ENCODE results near the gene SLCO3A1.

Gene SLCO3A1

GRCh38 chr15:91853511-91853947 lies at the start of gene SLCO3A1:
SLCO3A1 (plus strand) TSS chr15:91853708.
- DNase-seq, result peak; percentile 52

- no peak for DNase-seq
Measured at GRCh38 chr15:91807122-91807521, 46.4 kb upstream of the SLCO3A1 start.

- no peak for DNase-seq
Measured at GRCh38 chr15:91813924-91814323, 39.6 kb upstream of the SLCO3A1 start.

GRCh38 chr15:91816942-91817341 lies 36.6 kb upstream of the SLCO3A1 start:
- no peak for DNase-seq

GRCh38 chr15:91821458-91821857 lies 32.0 kb upstream of the SLCO3A1 start:
- DNase-seq, result no peak

GRCh38 chr15:91824256-91824655 lies 29.3 kb upstream of the SLCO3A1 start:
- no peak for DNase-seq

- DNase-seq, result no peak
Measured at GRCh38 chr15:91826443-91826842, 27.1 kb upstream of the SLCO3A1 start.

- no peak for DNase-seq
Measured at GRCh38 chr15:91833056-91833455, 20.5 kb upstream of the SLCO3A1 start.

GRCh38 chr15:91839867-91840266 lies 13.6 kb upstream of the SLCO3A1 start:
- no peak for DNase-seq

- DNase-seq, result no peak
Measured at GRCh38 chr15:91841861-91842260, 11.6 kb upstream of the SLCO3A1 start.

- no peak for DNase-seq
Measured at GRCh38 chr15:91844341-91844740, 9.2 kb upstream of the SLCO3A1 start.

- no peak for DNase-seq
Measured at GRCh38 chr15:91844928-91845327, 8.6 kb upstream of the SLCO3A1 start.

- no peak for DNase-seq
Measured at GRCh38 chr15:91845720-91846119, 7.8 kb upstream of the SLCO3A1 start.

GRCh38 chr15:91849180-91849579 lies 4.3 kb upstream of the SLCO3A1 start:
- no peak for DNase-seq

GRCh38 chr15:91849749-91850161 lies 3.8 kb upstream of the SLCO3A1 start:
- DNase-seq, result peak; percentile 62

- peak; percentile 73 for DNase-seq
Measured at GRCh38 chr15:91852741-91853510, 582 bp upstream of the SLCO3A1 start.

- DNase-seq, result peak; percentile 50
Measured at GRCh38 chr15:91853948-91854638, 585 bp downstream of the SLCO3A1 start.

- no peak for DNase-seq
Measured at GRCh38 chr15:91854639-91854990, 1.1 kb downstream of the SLCO3A1 start.

GRCh38 chr15:91855241-91855640 lies 1.7 kb downstream of the SLCO3A1 start:
- DNase-seq, result no peak

GRCh38 chr15:91855684-91856489 lies 2.4 kb downstream of the SLCO3A1 start:
- no peak for DNase-seq

GRCh38 chr15:91857224-91857585 lies 3.7 kb downstream of the SLCO3A1 start:
- DNase-seq, result no peak

GRCh38 chr15:91857772-91858171 lies 4.3 kb downstream of the SLCO3A1 start:
- DNase-seq, result no peak

GRCh38 chr15:91860498-91860897 lies 7.0 kb downstream of the SLCO3A1 start:
- DNase-seq, result no peak

- DNase-seq, result no peak
Measured at GRCh38 chr15:91861223-91861622, 7.7 kb downstream of the SLCO3A1 start.

Data from HCEC 1CT (cell line).